Left ventricle myocardium inferior (tissue), 1 donor: ENCODE results near the gene ZNF727. TPM values are rescaled to one million over a fixed set of nuclear protein-coding genes. Genes with fewer than 3 reads are reported as not detected.
"Not testable (repeated sequence)": the region's sequence is repeated elsewhere in the genome, so short reads cannot be mapped to it uniquely, and the experiment has no call there.

Experiments
- DNase-seq: peaks from one replicate; pipeline ENCODE4 v3.0.0-alpha.2; 2020
- H3K27ac ChIP-seq: fragments of 200-600 bp; replicated peaks from 2 replicates; pipeline ENCODE4 v1.8.0; 2021
- H3K27me3 ChIP-seq: fragments of 200-600 bp; 2 replicates; pipeline ENCODE4 v1.8.0; 2021; ENCODE audit warnings: low read depth
- H3K36me3 ChIP-seq: fragments of 200-600 bp; 2 replicates; pipeline ENCODE4 v1.8.0; 2021
- H3K4me1 ChIP-seq: fragments of 200-600 bp; 2 replicates; pipeline ENCODE4 v1.8.0; 2021
- H3K4me3 ChIP-seq: fragments of 200-600 bp; 2 replicates; pipeline ENCODE4 v1.8.0; 2021; ENCODE audit warnings: mild to moderate bottlenecking, moderate library complexity
- H3K9me3 ChIP-seq: fragments of 200-600 bp; replicated peaks from 2 replicates; pipeline ENCODE4 v1.8.0; 2021
- CTCF ChIP-seq: fragments of 200-600 bp; IDR thresholded peaks from 2 replicates; pipeline ENCODE4 v1.8.0; 2021; ENCODE audit warnings: antibody characterized with exemption, mild to moderate bottlenecking, borderline replicate concordance
- intact Hi-C: fragments of 100-400 bp; cut with micrococcal nuclease; formaldehyde crosslinking; loops from one replicate; pipeline ENCODE4 v1.11.0; 2022
- total RNA-seq: library from RNA; stranded (reverse); fragmentation: NEBNext Ultra II Directional; extraction: Animal tissue kit (Norgen Biotek cat#: 25700); gene quantifications from one replicate; pipeline ENCODE4 v1.2.1, GENCODE V29; 2021
- donor health status: DM: no; HTN: yes; CAD: no; lungs with severe emphysema.

ZNF727 gene
- total RNA-seq, 1 donor from 2014 or later, result 3.1 TPM

- no peak overlapping the region for H3K27ac ChIP-seq
- intact Hi-C loops, result no loop called here
- H3K36me3 ChIP-seq, result peaks cover 97% of the 10 kb centered on the region
- H3K4me1 ChIP-seq, result no peaks in the 10 kb centered on the region
- no peaks in the 10 kb centered on the region for H3K27me3 ChIP-seq
- no peaks in the 10 kb centered on the region for H3K9me3 ChIP-seq
- no peak for TF ChIP-seq CTCF
- no peak overlapping the region for H3K4me3 ChIP-seq
- no peak for DNase-seq
Measured at GRCh38 chr7:64078699-64078994, 33.4 kb downstream of the ZNF727 start.

DNA sequence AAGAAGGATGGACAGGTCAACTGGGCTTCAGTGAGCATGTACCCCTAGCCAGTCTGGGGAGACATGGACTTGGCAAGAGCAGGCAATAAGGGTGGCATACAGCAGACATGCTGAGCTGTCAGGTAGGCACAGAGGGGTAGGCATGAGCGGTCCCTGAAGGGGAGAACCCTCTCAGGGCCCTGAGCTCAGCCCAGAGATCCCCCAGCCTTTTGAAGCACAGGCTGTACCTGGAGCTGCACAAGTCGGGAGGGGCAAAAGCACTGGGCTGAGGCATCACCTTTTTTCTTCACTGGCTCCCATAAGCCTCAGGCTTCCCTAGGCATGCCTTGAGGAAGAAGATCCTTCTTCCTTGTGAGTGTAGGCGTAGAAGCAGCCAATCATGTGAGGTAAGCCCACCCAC lies 42.3 kb downstream of the ZNF727 start:
- no peak overlapping the region for H3K4me3 ChIP-seq
- no peak overlapping the region for H3K27ac ChIP-seq
- intact Hi-C loops, result no loop called here
- no peak for TF ChIP-seq CTCF
- H3K4me1 ChIP-seq, result no peaks in the 10 kb centered on the region
- no peaks in the 10 kb centered on the region for H3K9me3 ChIP-seq
- DNase-seq, result no peak
- peaks cover 45% of the 10 kb centered on the region for H3K36me3 ChIP-seq
- H3K27me3 ChIP-seq, result no peaks in the 10 kb centered on the region

GRCh38 chr7:64088863-64089262 lies 43.6 kb downstream of the ZNF727 start:
- H3K4me1 ChIP-seq, H3K4me3 ChIP-seq, DNase-seq, H3K27me3 ChIP-seq, intact Hi-C loops, H3K27ac ChIP-seq, H3K9me3 ChIP-seq: not testable (repeated sequence)
- peaks cover 34% of the 10 kb centered on the region for H3K36me3 ChIP-seq

Other genes starting within 250 kb of the ZNF727 start
- not detected for gene ZNF722, start 46.6 kb upstream of the ZNF727 start, total RNA-seq
- not detected for gene ZNF735, start 161.8 kb downstream of the ZNF727 start, total RNA-seq
- gene ZNF679, start 183.0 kb downstream of the ZNF727 start, total RNA-seq, result not detected